Skin of body (tissue), 2 donors: Measurements from ENCODE around the gene CAB39. TPM values are rescaled to one million over a fixed set of nuclear protein-coding genes. Genes with fewer than 3 reads are reported as not detected.
"Not testable (repeated sequence)": the region's sequence is repeated elsewhere in the genome, so short reads cannot be mapped to it uniquely, and the experiment has no call there.

Experiments used
- DNase-seq: peaks from one replicate; lab custom pipeline; 2025; lab: John Stamatoyannopoulos, UW
- total RNA-seq: library from RNA; depleted of rRNA; stranded (reverse); fragments of >200 nt; gene quantifications from one replicate; pipeline ENCODE4 v1.2.3, GENCODE V29; 2014

CAB39 gene
- total RNA-seq, 1 donor from 2014 or later, result 63.2 TPM

DNA sequence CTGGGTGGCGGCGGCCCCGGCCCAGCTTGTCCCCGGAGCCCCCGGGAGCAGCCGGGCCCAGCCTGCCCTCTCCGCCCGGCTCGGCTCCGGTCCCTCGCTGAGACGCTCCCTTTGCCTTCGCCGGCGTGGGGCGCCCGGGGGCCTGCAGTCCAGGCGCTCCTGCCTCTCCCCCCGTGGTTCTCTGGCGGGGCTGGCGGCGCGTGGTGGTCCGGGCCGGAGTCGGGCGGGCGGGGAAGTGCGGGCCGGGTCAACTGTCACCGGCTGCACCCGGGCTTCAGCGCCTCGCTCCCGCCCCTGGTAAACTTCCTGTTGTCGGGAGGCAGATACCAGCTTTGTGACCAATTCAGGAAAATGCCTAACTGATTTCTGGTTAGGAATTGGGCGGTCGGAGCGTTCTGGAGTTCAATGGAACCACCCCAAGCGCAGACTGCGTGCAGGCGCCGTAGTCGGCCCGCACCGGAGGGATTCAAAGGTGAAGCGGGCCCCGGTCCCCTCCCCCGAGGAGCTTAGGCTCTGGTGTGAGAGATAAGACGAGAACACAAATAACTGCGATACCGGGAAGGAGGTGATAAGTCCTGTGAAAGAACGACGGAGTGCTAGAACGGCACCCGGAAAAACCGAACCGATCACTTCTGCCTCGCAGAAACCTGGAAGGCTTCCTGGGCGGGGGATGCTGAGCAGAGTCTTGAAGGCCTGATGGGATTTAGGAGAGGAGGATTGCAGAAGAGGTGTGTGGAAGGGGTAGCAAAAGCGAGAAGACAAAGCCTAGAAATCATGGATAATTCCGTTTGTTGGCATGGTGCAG, 891 bp downstream of the CAB39 start:
- DNase-seq, result no peak

DNA sequence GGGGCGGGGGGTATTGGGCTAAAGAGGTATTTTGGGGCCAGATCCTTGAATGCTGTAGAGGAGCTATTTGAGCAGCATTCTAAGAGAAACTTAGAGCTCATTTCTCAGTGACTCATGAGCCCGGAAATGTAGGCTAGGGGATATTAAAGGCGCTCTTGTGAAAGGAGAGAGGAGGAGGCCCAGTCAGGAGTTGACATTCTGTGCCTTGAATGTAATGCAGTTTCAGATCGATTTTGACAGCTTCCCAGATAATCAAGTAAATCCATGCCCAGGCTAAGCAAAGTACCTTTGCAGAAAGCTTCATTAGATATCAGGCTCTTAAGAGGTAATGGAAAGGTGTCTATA, 1.5 kb downstream of the CAB39 start:
- DNase-seq, result no peak

DNA sequence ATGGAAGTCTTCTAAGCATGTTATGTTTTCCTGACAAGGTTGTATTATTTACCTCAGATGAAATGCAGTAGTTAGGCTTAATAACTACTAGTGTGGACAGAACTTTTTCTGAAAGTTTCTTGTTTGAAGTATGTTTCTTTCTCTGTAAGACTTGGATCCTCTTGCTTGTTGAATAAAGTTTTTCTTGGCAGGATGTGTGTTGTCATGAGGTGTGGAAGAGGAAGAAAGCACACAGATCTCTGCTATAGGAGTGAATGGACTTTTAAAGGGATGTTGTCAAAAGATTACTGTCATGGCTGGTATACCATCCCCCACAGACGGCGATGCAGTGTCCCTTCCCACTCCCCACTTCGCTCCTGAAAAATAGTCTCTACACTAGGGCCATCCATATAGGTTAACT, 2.6 kb downstream of the CAB39 start:
- DNase-seq, result no peak

DNA sequence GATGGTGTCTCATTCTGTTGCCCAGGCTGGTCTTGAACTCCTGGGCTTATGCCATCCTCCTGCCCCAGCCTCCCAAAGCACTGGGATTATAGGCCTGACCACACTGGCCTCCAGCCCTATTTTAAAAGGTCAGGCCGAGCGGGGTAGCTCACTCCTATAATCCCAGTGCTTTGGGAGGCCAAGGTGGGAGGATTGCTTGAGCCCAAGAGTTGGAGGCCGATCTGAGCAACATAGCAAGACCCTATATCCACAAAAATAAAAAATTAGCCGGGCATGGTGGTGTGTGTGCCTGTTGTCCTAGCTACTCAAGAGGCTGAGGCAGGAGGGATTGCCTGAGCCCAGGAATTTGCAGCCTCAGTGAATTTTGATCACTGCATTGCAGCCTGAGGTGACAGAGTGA, 3.9 kb downstream of the CAB39 start:
- DNase-seq, result no peak

DNA sequence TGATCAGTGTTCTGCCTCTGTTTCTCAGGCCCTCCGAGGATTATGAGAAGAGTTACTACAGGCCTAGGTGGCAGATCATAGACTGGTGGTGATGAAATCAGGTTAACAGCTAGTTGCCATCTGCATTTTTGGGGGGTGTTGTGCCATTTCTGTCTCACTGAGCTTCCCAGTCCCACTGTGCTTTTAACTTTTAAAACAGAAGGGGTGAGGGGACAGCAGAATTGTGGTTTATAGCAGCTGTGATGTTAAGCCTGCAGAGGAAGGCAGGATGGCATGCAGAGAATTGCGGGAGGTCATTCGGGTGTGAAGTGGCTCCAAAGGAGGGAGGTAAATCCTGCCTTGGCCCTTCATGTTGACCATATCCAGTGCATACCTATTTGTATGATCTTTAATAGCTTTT, 5.0 kb downstream of the CAB39 start:
- no peak for DNase-seq

DNA sequence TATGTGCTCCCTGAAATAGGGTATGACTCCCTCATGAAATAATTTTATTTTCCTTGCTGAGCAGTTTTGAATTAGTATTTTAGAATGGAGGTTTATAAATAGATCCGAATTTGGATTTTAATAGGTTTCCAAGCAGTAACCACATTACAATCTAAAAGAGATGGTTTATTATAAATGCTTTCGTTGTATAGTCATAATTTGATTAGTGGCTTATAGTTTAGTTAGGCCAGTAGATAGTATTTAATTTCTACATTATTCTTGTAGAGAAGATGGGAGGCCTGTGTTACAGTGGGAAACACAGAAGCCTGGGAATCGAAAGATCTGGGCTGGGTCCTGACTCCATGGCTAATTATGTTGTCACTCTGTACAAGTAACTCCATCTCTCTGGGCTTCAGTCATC, 6.7 kb downstream of the CAB39 start:
- DNase-seq, result no peak

DNA sequence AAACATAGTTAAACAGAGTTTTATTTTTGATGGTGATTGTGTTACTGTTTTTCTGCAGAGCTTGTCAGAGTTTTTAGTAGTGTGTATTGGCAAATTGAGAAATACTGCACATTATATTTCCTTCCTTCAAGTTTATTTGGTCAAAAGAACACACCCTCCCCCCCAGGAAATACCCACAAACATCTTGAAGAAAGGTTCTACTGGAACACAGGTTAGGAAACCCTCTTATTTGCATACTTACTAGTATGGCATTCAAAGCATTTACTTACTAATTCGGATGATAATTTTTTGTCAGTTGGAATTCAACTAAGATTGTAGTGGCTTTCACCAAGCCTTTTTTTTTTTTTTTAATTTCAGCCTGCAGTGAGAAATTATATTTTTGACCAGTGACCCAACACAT, 9.1 kb downstream of the CAB39 start:
- DNase-seq, result no peak

DNA sequence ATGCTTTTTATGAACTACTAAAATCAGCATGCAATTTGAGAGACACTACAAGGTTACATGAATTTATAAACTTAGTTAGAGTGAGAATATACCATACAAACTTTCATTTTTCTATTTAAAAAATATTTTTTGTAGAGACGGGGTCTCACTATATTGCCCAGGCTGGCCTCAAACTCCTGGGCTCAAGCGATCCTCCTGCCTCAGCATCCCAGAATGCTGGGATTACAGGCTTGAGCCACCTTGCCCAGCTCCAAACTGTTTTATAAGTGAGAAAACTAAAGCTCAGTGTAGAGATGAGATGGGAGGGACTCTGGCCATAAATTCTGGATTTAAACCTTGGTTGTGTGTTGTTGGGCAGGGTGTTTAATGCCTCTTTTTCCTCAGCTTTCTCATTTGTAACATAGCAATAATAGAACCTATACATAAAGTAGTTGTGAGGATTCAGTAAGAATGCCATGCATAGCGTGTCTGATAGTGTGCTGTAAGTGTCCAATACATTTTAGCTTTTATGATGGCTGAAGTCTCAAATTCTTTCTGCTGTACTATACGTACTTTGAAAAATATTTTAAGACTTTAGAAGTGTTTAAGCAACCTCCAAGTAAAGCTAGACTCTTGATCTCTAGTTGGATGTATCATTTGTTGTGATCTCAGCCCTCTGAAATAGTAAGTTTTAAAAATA, 9.7 kb downstream of the CAB39 start:
- DNase-seq, result no peak

DNA sequence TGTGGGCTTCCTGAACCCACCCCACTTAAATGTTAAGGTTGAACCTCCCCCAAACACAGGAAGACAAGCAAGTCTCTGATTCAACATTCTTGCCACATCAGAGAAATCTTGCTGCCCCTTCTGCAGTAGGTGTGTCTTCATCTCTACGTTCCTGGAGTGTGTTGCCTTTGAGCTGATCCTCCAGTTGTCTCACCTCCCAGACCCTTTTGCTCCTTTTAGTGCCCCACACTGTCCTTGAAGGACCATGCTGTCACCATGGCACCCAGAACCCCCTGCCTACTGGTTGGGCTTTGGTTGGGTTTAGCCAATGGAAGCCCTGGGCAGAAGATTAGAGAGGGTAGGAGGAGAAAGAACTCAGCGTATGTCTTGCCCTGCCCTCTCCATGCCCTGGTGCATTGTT, 10.7 kb downstream of the CAB39 start:
- DNase-seq, result no peak

DNA sequence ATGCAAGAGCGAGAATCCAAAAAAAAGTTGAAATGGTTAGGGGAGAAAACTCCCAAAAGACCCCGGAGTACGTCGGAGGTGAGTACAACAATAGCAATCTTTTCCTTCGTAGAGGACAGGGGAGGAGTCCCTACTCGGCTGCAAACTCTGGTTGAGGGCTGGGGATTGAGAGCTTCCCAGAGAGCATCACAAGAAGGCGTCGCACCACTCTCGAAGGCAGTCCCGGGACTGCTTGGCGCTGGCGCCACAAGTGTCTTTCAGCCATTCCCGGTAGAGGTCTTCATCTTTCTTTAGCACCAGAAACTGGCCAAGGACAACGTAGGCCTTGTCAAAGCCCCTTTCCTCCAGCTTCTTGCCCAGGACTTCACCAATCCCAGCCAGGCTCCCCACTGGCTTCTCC, 12.3 kb downstream of the CAB39 start:
- not testable (repeated sequence) for DNase-seq

DNA sequence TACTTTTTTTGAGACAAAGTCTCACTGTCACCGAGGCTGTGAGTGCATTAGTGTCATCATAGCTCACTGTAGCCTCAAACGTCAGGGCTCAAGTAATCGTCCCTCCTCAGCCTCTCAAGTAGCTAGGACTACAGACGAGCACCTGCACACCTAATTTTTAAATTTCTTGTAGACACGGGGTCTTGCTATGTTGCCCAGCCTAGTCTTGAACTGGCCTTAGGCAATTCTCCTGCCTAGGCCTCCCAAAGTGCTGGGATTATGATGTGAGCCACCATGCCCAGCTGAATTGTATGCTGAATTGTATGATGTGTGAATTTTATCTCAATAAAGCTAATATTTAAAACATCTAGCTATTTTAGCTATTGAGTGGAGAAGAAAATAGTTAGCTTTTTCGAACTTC, 18.9 kb downstream of the CAB39 start:
- no peak for DNase-seq

DNA sequence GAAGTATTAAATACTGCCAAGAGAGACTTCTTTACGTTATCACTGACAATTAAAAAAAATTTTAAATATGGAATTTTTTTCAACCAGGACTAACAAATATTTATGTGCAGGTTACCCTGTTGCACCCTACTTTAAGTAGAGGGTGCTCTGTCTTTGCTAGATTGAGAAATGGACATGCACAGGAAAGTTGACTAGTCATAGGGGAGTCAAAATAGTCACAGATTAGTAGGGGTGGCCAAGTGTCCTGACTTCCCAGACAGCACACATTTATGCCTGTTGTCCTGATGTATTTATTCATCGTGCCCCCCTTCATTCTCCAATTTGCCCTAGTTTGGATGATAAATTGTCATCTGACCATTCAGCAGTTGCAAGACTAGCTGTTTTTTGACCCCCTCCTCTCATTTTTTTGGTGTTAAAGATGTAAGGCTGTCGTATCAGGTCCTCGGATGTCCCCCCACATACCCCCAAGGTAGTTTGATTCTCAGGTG, 20.3 kb downstream of the CAB39 start:
- DNase-seq, result no peak

DNA sequence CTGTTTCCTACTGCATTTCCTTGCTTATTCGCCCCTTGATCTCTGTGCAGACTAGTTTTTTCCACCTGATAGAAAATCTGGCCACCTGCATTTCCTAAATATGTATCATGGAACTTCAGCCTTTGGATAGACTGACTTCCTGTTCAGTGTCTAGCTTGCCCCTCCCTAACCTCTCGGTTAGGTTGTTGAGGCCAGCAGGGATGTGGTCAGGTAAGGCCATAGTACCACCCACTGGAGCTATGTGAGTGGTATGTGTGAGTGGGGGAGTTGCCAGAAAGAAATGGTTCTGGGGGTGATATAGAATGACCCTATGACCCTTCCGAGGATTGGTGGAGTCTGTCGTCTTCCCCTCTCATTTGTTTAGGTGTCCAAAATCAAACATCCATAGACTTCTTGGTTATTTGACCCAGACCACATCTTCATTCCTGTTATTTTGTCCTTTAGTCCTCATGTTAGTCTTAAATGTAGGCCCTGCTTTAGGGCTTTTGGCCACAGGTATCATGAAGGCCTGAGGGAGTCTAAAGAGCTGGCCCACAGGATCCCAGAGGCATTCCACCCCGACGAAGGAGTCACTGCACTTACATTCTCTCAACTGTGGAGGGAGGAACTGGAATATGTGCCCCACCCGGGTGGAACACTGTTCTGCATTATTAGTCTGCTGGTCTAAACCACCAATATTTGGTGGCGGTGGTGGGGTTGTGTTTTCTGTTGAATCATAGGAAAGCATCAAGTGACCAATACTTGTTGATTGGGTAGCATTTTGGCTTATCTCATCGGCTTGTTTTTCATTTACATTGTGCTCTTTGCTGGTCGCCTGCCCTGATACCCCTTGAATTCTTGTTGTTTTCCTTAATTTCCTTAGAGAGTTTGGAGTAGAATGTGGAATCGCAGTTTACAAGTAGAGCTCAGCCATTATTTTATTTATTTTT, 21.9 kb downstream of the CAB39 start:
- DNase-seq, result no peak

DNA sequence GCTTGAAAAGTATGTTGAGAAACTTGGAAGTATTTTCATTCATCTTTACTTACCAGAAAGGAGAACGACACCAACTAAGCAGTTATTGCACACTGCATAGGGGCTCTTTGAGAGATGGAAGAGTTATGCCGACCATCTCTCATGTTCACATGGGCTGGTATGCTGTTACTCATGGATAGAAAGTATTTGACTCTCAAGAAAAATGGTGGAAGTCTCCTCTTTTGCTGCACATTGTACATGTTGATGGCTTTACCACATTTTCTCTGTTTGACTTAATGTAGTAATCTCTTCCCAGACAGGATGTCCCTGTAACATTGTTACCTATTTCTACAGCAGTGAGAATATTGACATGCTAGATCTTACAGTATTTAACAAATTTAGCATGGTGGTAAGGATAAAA, 23.2 kb downstream of the CAB39 start:
- no peak for DNase-seq

DNA sequence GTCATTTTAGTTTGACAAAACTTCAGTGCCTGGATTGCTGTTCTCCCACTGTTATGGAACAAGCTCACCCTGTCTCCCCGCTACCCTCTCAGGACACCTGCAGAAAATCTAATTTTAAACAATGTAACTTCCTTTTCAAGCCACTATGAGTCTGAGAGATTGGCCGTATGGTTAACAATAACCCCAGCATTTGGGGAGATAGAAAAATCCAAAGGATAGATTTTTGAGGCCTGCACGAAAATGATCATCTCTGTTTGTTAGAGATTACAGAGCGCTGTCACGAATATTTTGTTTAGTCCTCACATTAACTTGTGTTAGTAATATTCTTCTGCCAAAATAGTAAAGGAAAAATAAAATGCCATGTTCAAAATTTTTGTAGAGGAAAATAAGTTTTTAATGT, 24.7 kb downstream of the CAB39 start:
- DNase-seq, result no peak

DNA sequence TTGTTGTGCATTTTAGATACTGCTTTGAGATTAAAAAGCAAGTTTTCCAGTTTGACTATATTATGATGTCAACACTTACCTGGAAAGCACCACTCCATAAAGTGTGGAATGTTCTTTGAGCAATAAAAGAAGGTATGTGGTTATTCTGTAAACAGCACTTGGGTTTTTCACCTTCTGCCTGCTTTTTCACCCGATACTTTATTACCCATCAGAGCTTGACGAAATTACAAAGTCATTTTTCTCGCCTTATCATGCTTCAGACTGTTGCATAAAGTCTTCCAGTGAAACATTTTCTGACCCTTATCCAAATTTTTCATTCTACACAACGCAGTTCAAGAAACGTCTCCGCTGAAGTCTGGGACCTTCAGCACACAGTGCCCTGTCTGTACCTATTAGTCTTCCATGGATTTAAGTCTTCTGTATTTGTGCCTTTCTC, 25.2 kb downstream of the CAB39 start:
- DNase-seq, result no peak

DNA sequence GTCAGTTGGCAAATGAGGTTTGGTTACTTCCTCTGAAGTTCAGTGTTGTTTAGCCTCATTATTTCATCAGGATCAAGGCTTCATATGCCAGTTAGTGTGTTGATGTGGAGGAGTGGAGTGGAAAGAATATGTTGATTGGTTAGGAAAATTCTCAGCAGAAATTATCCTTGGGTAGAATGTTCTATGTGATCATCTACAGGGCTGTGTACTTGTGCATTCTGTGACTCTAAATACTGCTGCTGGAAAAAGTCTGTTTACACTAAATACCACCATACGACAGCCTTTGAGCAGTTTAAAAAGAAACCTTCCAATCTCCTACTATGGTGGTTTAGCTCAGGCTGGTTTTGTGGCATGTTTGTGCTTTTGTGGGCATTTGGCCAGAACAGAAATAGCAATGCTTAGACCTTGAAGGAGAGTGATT, 25.8 kb downstream of the CAB39 start:
- DNase-seq, result no peak

DNA sequence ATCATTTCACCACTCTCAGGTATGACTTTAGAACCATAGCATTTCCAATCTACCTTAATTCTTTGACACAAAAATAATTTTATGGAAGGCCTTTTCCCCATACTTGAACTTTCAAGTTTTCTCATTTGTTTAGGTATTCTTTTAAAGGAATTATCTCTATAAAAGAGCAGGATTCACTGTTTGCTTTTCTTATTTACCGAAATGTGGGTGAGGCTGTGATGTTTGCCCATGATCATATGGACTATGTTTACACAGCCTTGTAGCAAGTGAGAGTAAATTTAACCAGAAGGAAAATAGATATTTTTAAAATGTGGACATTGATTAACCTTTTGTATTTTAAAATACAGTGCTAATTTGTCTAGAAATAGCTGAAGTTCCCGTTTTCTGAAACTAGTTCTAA, 26.3 kb downstream of the CAB39 start:
- no peak for DNase-seq

DNA sequence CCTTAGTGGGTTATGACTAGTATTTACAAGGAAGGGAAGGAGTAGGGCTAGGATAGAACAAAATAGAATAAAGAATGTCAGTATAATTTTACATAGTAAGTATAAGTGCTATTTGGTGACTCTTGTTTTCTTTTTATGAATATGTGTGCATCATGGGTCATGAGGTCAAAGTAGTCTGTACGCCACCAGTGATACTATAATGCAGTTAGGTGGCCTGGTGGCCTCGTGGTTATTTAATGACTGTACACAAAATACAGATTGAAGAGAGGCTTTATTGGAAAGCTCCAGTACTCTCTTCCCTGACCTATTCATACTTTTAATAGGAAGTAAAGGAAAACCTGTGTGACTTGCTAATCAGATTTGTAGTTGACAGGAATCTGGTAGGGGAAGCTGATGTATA, 27.3 kb downstream of the CAB39 start:
- DNase-seq, result no peak

DNA sequence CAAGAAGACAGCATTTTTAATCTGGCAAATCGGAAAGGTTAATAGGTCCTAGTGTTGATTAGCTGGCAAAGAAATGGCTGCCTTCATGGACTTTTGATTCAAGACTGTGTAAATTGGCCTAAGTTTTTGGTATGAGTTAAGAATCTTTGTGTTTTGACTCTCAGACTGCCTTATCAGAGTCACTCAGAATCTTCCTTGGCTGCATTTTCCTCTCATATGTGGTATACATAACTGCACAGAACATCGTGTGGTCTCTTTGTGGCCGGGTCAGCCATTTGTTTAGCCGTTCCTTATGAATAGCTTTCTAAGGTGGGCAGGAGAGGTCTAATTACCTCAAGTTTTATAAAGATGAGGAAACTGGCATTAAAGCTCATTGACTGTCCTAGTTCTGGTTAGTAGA, 30.1 kb downstream of the CAB39 start:
- DNase-seq, result no peak

DNA sequence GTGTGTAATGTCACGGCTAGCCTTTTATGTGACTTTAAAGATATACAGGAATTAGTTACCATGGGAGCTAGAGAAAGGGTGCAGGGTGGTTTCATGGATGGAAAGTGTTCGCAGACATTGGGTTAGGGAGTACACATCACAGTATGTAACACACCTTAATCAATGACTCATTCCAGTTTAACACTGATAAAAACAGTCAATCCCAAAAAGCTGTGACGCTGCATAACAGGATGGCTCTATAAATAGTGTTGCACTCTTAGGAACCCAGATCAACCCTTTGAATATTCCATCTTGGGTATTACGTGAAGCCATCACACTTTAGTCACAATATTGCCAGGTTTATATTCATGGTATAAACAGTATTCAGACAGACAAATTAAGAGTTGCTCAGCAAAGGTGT, 33.6 kb downstream of the CAB39 start:
- DNase-seq, result no peak

DNA sequence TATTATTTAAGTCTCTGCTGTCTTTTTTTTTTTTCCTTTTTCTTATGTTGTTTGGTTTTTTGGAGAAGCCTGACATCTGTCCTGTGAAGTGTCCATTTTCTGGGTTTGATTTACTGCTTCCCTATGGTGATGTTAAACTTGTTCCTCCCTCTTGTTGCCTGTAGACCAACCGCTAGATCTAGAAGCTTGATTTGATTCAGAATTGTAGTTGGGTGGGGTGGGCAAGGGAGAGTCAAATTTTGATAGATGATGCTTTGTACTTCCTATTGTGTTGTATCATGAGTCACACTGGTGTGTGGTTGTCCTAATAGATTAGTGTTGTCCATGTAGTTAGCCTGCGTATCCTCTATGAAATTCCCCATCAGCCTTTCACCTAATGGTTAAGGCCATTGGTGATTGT, 35.4 kb downstream of the CAB39 start:
- no peak for DNase-seq
